Measurements from ENCODE around the gene SLC37A1. TPM values are rescaled to one million over a fixed set of nuclear protein-coding genes. Genes with fewer than 3 reads are reported as not detected.
A peak's percentile ranks its signal among the peaks of the same experiment; 100 is the strongest.
"Not testable (repeated sequence)": the region's sequence is repeated elsewhere in the genome, so short reads cannot be mapped to it uniquely, and the experiment has no call there.

SLC37A1 gene
- total and polyA plus RNA-seq, 2 donors from 2014 or later, result 3.4 to 21.8 TPM

DNA sequence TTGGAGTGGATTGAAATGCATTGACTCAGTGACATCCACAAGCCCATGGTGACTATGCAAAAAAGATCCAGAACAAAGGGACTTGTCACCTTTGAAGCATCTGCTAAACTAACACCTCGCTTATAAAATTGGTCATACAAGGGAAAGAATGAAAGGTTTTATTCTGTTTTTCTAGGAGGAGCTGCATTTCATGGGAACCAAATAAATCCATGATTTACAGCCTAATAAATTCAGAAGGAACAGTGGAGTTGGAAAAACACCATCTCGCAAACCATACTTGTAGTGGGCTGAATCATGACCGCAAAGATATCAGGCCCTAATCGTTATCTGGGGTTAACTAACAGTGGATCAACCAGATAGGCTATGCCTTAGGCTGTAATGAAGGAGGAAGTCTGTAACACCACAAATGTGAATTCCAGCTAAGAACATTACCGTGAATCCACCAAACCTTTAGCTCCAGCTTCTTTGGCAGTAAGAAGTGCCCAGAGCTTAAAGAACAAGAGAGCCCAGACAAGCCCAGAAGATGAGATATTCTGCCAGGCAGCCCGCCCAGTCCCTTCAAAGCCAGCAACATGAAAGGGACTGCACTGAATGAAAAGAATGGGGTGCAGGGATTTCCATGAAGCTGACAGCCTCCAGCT lies 45.0 kb upstream of the SLC37A1 start:
- TF ChIP-seq, protein P1, sequence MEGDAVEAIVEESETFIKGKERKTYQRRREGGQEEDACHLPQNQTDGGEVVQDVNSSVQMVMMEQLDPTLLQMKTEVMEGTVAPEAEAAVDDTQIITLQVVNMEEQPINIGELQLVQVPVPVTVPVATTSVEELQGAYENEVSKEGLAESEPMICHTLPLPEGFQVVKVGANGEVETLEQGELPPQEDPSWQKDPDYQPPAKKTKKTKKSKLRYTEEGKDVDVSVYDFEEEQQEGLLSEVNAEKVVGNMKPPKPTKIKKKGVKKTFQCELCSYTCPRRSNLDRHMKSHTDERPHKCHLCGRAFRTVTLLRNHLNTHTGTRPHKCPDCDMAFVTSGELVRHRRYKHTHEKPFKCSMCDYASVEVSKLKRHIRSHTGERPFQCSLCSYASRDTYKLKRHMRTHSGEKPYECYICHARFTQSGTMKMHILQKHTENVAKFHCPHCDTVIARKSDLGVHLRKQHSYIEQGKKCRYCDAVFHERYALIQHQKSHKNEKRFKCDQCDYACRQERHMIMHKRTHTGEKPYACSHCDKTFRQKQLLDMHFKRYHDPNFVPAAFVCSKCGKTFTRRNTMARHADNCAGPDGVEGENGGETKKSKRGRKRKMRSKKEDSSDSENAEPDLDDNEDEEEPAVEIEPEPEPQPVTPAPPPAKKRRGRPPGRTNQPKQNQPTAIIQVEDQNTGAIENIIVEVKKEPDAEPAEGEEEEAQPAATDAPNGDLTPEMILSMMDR (IDR thresholded peaks at IDR 0.05; ENCODE audit: borderline replicate concordance, extremely low read depth, insufficient read depth), result no peak
- peak overlapping the region in 1 of 2 donors; percentile 28 for H3K27ac ChIP-seq (ENCODE audit: low read depth in 2 of 2, low read length in 2 of 2)
- no peak for FAIRE-seq
- intact Hi-C loops (cut with DNase I), result no loop called here
- H3K27me3 ChIP-seq (ENCODE audit: control insufficient read depth, insufficient read depth, low read length), result no peaks in the 10 kb centered on the region
- H3K9me3 ChIP-seq (ENCODE audit: control insufficient read depth in 2 of 3, insufficient read depth in 1 of 3, low read length in 3 of 3), result no peaks in the 10 kb centered on the region
- no peaks in the 10 kb centered on the region for H3K36me3 ChIP-seq (ENCODE audit: control insufficient read depth in 2 of 3, insufficient read depth in 3 of 3, low read length in 3 of 3)
- no peak overlapping the region for H3K9ac ChIP-seq (ENCODE audit: low read length in 3 of 3)
- H3K4me3 ChIP-seq (ENCODE audit: low read length in 3 of 3), result no peak overlapping the region
- peaks cover 0 to 10% (median 9%) of the 10 kb centered on the region in 3 donors for H3K4me1 ChIP-seq (ENCODE audit: control insufficient read depth in 2 of 3, insufficient read depth in 2 of 3, low read depth in 1 of 3, low read length in 3 of 3)
- peak in 1 of 5 donors; percentile 12 for DNase-seq

DNA sequence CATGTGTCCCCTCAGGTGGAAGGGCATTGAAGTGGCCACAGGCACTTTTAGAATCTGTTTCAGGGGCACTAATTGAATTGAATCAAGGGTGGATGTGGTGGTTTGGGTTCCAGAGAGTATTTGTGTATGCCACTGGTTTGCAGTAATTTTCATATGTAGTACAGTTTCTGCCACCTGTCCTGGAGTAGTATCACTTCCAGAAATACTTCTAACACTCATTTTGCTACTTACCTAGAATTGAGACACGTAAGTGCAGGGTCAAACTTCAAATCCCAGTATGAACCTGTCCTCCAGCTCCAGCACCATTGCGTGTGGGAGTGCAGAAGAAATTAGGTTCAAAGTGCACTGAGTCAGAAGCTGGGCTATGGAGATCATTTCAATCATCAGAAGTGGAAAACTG lies 44.4 kb upstream of the SLC37A1 start:
- Histone ChIP-seq H3K4me1 (ENCODE audit: control insufficient read depth in 2 of 3, insufficient read depth in 2 of 3, low read depth in 1 of 3, low read length in 3 of 3) (peaks cover 0 to 14% (median 9%) of the 10 kb centered on the region in 3 donors), H3K27ac (ENCODE audit: low read depth in 2 of 2, low read length in 2 of 2) (no peak overlapping the region)
- intact Hi-C loops (cut with DNase I), result no loop called here

DNA sequence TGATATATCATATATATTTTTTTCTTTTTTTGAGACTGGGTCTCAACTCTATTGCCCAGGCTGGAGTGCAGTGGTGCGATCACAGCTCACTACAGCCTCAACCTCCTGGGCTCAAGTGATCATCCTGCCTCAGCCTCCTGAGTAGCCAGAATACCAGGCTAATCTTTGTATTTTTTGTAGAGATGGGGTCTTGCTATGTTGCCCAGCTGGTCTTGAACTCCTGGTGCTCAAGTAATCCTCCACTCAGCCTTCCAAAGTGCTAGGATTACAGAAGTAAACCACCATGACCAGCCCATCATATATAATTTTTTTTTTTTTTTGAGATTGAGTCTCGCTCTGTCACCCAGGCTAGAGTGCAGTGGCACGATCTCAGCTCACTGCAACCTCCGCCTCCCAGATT lies 43.9 kb upstream of the SLC37A1 start:
- H3K27me3 ChIP-seq (ENCODE audit: control insufficient read depth, insufficient read depth, low read length); H3K9ac ChIP-seq (ENCODE audit: low read length in 3 of 3); H3K36me3 ChIP-seq (ENCODE audit: control insufficient read depth in 2 of 3, insufficient read depth in 3 of 3, low read length in 3 of 3); H3K9me3 ChIP-seq (ENCODE audit: control insufficient read depth in 2 of 3, insufficient read depth in 1 of 3, low read length in 3 of 3); intact Hi-C loops (cut with DNase I); H3K4me3 ChIP-seq (ENCODE audit: low read length in 3 of 3); FAIRE-seq; H3K27ac ChIP-seq (ENCODE audit: low read depth in 2 of 2, low read length in 2 of 2); DNase-seq: not testable (repeated sequence)
- H3K4me1 ChIP-seq (ENCODE audit: control insufficient read depth in 2 of 3, insufficient read depth in 2 of 3, low read depth in 1 of 3, low read length in 3 of 3), result peaks cover 0 to 14% (median 13%) of the 10 kb centered on the region in 3 donors

More for the DNA sequence above, 44.4 kb upstream of the SLC37A1 start:
- no peaks in the 10 kb centered on the region for H3K27me3 ChIP-seq (ENCODE audit: control insufficient read depth, insufficient read depth, low read length)
- FAIRE-seq (no peak), DNase-seq (peak in 1 of 5 donors; percentile 26)
- no peaks in the 10 kb centered on the region for H3K9me3 ChIP-seq (ENCODE audit: control insufficient read depth in 2 of 3, insufficient read depth in 1 of 3, low read length in 3 of 3)
- H3K4me3 ChIP-seq (ENCODE audit: low read length in 3 of 3), result no peak overlapping the region
- H3K36me3 ChIP-seq (ENCODE audit: control insufficient read depth in 2 of 3, insufficient read depth in 3 of 3, low read length in 3 of 3), result no peaks in the 10 kb centered on the region
- H3K9ac ChIP-seq (ENCODE audit: low read length in 3 of 3), result no peak overlapping the region
- TF ChIP-seq, protein P1 (IDR thresholded peaks at IDR 0.05; ENCODE audit: borderline replicate concordance, extremely low read depth, insufficient read depth), result no peak

DNA sequence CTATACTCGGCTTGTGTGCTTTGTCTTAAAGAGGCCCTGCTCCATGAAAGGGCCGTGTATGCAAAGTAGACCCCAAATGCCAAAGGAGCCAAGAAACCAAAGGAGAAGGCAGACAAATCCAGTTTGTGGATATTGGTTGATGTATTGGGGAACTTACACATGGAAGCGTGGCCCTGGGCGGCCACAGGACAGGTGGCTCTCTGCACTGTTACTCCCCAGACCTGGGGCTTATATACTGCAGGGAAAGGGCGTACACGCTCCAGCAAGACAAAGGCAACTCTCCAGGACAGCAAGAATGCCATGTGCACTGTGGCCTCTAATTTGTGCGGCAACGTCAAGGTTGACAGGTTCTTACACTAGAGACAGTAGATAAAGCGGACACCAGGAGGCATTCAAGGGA lies 42.4 kb upstream of the SLC37A1 start:
- intact Hi-C loops (cut with DNase I), result no loop called here
- H3K9me3 ChIP-seq (ENCODE audit: control insufficient read depth in 2 of 3, insufficient read depth in 1 of 3, low read length in 3 of 3), result no peaks in the 10 kb centered on the region
- FAIRE-seq, result no peak
- H3K27ac ChIP-seq (ENCODE audit: low read depth in 2 of 2, low read length in 2 of 2), result no peak overlapping the region
- TF ChIP-seq, protein P1 (IDR thresholded peaks at IDR 0.05; ENCODE audit: borderline replicate concordance, extremely low read depth, insufficient read depth), result no peak
- H3K27me3 ChIP-seq (ENCODE audit: control insufficient read depth, insufficient read depth, low read length), result no peaks in the 10 kb centered on the region
- DNase-seq, result peak in 3 of 5 donors; percentile 25 to 32 (median 28)
- H3K4me1 ChIP-seq (ENCODE audit: control insufficient read depth in 2 of 3, insufficient read depth in 2 of 3, low read depth in 1 of 3, low read length in 3 of 3), result peaks cover 0 to 11% (median 7%) of the 10 kb centered on the region in 3 donors
- H3K9ac ChIP-seq (ENCODE audit: low read length in 3 of 3), result no peak overlapping the region
- no peaks in the 10 kb centered on the region for H3K36me3 ChIP-seq (ENCODE audit: control insufficient read depth in 2 of 3, insufficient read depth in 3 of 3, low read length in 3 of 3)
- no peak overlapping the region for H3K4me3 ChIP-seq (ENCODE audit: low read length in 3 of 3)

Data from kidney (tissue), 14 donors.